Astrocyte of the cerebellum (primary cell): ENCODE results near the gene EYS.
A peak's percentile ranks its signal among the peaks of the same experiment; 100 is the strongest.

Experiments
- DNase-seq: peaks from one replicate; pipeline ENCODE4 v3.0.0-alpha.2; 2011; ENCODE audit warnings: low read depth
- H3K4me3 ChIP-seq: 2 replicates; pipeline ENCODE4 v1.5.1; 2011; ENCODE audit warnings: mild to moderate bottlenecking, low read depth, low read length, moderate library complexity
- in situ Hi-C: cut with HindIII; loops from 2 replicates; pipeline ENCODE4 v1.10.0; 2017; ENCODE audit warnings: low sequenced_read_pairs
- TF ChIP-seq, protein P1 (sequence below): IDR thresholded peaks from 2 replicates; pipeline ENCODE4 v1.5.1; 2012; ENCODE audit warnings: low read length, low read depth, moderate library complexity, mild to moderate bottlenecking; ENCODE audit errors: missing control alignments

The EYS gene

DNA sequence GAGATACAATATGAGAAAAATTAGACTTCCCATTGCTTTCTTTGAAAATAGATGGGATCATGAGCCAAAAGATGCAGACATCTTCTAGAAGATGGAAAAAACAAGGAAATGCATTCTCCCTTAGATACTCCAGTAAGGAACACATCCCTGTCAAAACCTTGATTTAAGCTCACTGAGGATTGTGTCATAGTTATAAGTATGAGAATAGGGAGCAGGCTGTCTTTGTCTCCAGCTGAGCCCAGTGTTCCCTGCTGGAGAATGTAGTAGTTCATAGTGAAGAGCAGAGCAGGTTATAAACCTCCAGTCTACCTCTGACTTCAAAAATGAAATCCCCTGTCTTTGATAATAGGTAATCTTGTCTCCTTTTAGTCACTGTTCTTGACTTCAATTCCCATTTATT lies 1481.5 kb downstream of the EYS start:
- TF ChIP-seq, protein P1, sequence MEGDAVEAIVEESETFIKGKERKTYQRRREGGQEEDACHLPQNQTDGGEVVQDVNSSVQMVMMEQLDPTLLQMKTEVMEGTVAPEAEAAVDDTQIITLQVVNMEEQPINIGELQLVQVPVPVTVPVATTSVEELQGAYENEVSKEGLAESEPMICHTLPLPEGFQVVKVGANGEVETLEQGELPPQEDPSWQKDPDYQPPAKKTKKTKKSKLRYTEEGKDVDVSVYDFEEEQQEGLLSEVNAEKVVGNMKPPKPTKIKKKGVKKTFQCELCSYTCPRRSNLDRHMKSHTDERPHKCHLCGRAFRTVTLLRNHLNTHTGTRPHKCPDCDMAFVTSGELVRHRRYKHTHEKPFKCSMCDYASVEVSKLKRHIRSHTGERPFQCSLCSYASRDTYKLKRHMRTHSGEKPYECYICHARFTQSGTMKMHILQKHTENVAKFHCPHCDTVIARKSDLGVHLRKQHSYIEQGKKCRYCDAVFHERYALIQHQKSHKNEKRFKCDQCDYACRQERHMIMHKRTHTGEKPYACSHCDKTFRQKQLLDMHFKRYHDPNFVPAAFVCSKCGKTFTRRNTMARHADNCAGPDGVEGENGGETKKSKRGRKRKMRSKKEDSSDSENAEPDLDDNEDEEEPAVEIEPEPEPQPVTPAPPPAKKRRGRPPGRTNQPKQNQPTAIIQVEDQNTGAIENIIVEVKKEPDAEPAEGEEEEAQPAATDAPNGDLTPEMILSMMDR = no peak
- DNase-seq = no peak
- H3K4me3 ChIP-seq = no peak overlapping the region
- in situ Hi-C loops = no loop called here

GRCh38 chr6:64224819-64225218 lies 1482.2 kb downstream of the EYS start:
- no peak for DNase-seq
- in situ Hi-C loops = no loop called here
- H3K4me3 ChIP-seq = no peak overlapping the region
- TF ChIP-seq, protein P1 = no peak

- in situ Hi-C loops = no loop called here
- no peak for DNase-seq
- no peak overlapping the region for H3K4me3 ChIP-seq
- TF ChIP-seq, protein P1 = no peak
Observed at GRCh38 chr6:64221776-64222175, 1485.2 kb downstream of the EYS start.

DNA sequence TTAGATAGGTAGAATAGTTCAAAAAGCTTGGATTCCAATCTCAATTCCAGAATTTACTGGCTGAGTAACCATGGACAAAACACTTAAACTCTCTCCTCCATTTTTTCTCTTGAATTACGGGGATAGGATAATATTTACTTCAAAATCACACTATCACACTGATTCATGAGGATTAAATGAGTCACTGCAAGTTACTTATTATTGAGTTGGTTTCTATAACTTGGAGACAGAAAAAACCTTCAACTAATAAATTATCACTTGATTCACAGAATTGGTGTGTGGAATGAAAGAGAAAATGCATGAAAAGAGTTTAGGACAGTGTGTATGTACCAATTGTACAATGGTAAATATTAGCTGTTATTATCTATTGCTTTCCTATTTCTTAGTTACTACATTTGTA lies 1486.2 kb downstream of the EYS start:
- no peak overlapping the region for H3K4me3 ChIP-seq
- TF ChIP-seq, protein P1 = no peak
- in situ Hi-C loops = no loop called here
- DNase-seq = no peak

- H3K4me3 ChIP-seq = no peak overlapping the region
- peak; percentile 2 for DNase-seq
- in situ Hi-C loops = no loop called here
- TF ChIP-seq, protein P1 = no peak
Observed at GRCh38 chr6:64217721-64218620, 1489.1 kb downstream of the EYS start.

- no peak for DNase-seq
- in situ Hi-C loops = no loop called here
- H3K4me3 ChIP-seq = no peak overlapping the region
- TF ChIP-seq, protein P1 = no peak
Observed at GRCh38 chr6:64214373-64214772, 1492.7 kb downstream of the EYS start.
